ENCODE measurements around the gene ABCA4.

The ABCA4 gene

GRCh38 chr1:94104776-94105580, 16.0 kb downstream of the ABCA4 start:
- no peak for DNase-seq (ENCODE audit: low read depth)

- DNase-seq (ENCODE audit: low read depth): no peak
These were observed 16.7 kb downstream of the ABCA4 start for GRCh38 chr1:94104127-94104684.

GRCh38 chr1:94103608-94104007, 17.3 kb downstream of the ABCA4 start:
- no peak for DNase-seq (ENCODE audit: low read depth)

- no peak for DNase-seq (ENCODE audit: low read depth)
These were observed 19.1 kb downstream of the ABCA4 start for GRCh38 chr1:94101613-94102525.

- peak; percentile 33 for DNase-seq (ENCODE audit: low read depth)
These were observed 19.9 kb downstream of the ABCA4 start for GRCh38 chr1:94100785-94101612.

DNA sequence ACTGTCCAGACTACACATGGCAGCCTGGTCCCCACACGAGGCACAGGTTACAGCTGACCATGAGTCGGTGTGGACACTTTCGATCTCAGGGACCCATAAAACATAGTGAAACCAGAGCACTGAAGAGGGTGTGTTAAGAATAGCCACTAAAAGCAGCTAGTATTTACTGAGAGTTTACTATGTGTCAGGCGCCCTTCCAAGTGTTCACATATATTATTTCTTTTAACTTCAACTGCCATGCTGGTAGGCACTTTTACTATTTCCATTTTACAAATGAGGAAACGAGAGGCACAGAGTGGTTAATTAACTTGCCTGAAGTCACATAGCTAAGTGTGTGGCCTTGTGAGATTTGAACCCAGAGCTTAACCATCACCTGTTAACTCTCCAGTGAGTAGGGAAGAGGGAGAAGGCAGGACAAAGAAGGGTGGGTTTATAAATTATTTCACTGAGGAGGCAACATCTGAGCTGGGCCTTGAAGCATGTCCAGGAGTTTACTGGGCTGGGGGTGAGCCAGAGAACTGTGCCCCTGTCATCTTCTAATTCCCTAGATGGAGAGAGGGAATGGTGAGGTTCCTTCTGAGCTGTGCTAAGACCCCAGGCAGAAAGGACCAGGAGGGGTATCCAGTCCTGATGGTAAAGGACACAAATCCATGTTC, 20.7 kb downstream of the ABCA4 start:
- no peak for DNase-seq (ENCODE audit: low read depth)

DNA sequence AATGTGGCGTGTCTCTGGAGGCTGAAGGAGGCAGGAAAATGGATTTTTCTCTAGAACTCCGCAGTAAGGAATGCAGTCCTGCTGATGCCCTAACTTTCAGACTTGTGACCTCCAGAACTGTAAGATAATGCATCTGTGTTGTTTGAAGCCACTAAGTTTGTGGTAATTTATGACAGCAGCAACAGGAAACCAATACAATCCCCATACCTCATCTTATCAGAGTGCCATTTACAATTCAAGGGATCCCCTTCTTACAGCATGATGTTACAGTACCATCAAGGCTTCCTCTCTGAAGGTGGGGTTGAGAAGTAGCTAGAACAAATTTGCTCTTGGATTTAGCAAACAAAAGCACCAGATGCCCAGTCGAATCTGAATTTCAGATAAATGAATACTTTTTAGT, 21.6 kb downstream of the ABCA4 start:
- DNase-seq (ENCODE audit: low read depth): no peak

GRCh38 chr1:94098585-94099111, 22.3 kb downstream of the ABCA4 start:
- no peak for DNase-seq (ENCODE audit: low read depth)

- DNase-seq (ENCODE audit: low read depth): no peak
These were observed 24.0 kb downstream of the ABCA4 start for GRCh38 chr1:94096797-94097549.

DNA sequence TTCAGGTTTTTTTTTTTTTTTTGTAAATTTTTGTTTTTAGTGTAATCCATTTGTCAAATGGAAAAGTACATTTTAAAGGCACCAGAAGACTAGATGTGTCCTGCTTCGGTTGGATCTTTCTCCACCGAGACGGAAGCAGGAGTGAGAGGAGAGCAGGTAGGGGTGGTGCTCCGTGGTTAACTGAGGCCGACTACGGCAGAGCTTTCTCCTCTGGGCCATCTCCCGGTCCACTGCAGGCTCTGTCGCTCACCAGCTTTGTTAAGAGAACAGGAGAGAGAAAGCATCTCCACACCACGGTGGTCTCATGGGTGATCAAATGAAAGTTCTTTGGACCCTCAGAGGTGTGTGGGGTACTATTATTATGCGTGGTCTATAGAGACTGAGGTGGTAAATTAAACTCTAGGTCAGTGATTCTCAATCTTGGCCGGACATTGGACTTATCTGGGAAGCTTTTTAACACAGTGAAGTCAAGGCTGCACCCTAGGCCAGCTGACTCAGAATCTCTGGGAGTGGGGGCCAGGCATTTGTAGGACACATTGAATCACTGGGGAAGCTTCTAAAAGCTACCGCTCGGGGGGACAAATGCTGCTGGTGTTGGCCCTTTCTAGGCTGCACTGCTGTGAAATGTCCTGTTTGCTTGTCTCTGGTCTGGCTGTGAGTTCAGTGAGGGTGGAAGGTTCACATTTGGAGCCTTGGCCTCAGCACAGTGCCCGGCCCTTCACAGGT, 25.0 kb downstream of the ABCA4 start:
- no peak for DNase-seq (ENCODE audit: low read depth)

DNA sequence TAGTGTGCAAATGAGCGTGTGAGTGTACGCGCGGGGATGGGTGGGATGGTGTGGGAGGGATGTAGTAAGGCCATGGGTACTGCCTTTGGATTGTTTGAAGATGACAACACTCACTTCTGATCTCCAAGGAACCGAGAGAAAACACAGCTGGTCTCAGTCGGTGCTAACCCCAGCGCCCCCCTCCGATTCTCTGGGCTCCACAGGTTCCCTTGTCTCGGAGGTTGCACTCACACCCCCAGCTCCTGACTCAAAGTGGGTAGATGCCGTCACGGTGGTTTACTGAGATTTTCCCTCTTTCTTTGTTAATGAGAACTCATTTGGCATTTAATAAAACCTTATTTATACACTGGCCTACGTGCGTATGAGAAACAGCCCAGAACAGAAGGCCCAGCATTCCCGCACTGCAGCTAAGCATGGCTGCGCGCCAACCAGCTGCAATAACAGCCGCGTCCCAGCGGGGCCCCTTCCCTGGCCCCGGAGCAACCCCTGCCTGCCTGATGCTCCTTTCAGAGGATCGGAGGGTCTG, 25.8 kb downstream of the ABCA4 start:
- DNase-seq (ENCODE audit: low read depth): peak; percentile 46

DNA sequence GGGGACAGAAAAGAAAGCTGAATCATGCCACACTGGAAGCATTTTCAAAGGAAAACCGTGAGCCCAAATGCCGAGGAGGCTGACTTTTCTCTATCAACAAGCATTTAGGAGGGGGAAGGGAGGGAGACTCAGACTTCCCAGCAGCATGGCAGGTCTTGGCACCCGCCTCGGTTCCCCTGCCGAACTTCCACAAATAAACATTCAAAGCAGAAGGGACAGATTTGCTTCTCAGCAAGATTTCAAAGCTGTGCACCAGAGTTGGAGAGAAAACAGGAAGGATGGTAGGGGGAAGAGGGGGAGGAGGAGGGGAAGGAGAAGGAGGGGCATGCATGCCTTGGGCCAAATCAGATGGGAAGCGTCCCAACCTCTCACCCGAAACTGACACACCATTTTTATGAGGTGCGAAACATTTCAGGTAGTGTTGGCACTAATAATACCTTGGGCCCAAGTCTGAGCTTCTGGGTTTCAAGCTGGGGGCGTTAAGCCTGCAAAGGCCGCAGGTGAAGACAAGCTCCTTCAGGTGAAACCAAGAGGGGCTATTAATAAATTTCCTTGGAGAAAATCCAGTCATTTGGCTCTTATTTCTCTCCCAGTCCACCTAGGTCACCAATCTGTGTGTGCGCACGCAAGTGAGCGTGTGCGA, 26.4 kb downstream of the ABCA4 start:
- DNase-seq (ENCODE audit: low read depth): no peak

DNA sequence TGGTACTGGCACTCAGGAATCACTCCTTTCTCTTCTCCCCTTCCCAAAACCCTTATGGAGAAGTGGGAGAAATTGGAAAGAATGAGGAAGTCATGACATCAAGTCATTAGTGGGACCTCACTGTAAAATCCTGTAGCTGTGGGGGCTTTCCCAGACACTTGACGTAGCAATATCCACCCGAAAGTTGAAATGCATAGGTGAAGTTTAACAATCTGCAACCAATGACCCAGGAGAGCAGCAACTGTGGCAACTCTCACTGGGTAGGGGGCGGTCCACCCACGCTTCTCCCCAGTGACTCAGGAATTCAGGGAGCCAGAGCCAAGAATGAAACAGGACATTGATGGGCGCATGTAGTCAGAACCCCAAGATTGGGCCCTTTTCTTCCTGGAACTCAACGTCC, 27.0 kb downstream of the ABCA4 start:
- no peak for DNase-seq (ENCODE audit: low read depth)

GRCh38 chr1:94093396-94093795, 27.6 kb downstream of the ABCA4 start:
- DNase-seq (ENCODE audit: low read depth): no peak

DNA sequence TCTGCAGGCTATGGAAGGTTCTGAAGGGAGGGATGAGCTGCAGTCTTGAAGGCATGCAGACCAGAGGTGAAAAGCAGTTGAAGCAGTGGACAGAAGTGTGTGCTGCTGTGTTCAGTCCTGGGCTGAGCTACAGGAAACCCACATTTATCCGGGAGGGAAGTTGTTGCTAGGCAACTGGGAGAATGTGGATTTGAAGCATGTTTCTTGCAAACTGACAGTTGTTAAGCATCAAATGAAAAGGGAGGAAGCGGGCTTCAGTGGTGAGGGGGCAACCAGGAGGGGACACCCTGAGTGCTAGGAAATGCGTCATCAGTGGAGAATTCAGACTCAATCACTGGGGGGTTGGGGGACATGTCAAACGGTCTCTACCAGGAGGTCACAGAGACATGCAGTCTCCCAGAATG, 28.7 kb downstream of the ABCA4 start:
- DNase-seq (ENCODE audit: low read depth): no peak

GRCh38 chr1:94090761-94091160, 30.2 kb downstream of the ABCA4 start:
- DNase-seq (ENCODE audit: low read depth): no peak

- DNase-seq (ENCODE audit: low read depth): no peak
These were observed 33.8 kb downstream of the ABCA4 start for GRCh38 chr1:94087193-94087592.

- DNase-seq (ENCODE audit: low read depth): no peak
These were observed 36.4 kb downstream of the ABCA4 start for GRCh38 chr1:94084547-94084946.

- no peak for DNase-seq (ENCODE audit: low read depth)
These were observed 36.9 kb downstream of the ABCA4 start for GRCh38 chr1:94084085-94084484.

Measured in GM04504 (cell line).